PC-9 (cell line): ENCODE results near the gene SLC22A23. TPM values are rescaled to one million over a fixed set of nuclear protein-coding genes. Genes with fewer than 3 reads are reported as not detected.

Source experiments
- BruUV-seq: library from RNA; stranded (reverse); fragments of 400-500 nt; replicated peaks from 2 replicates; lab custom pipeline; 2021; lab: Mats Ljungman, UMichigan
- CTCF ChIA-PET: fragments of 300-600 bp; sonication (Branson Sonifier 250); formaldehyde crosslinking; loops from one replicate; lab custom pipeline; 2022; ENCODE audit warnings: antibody characterized with exemption; lab: Charles Lee
- POLR2A ChIA-PET: fragments of 300-600 bp; sonication (Branson Sonifier 250); formaldehyde crosslinking; loops from one replicate; lab custom pipeline; 2022; ENCODE audit warnings: antibody characterized with exemption; ENCODE audit not compliant: unreplicated experiment; lab: Charles Lee
- DNase-seq, 2 experiments: peaks; one replicate each; pipeline versions ENCODE4 v3.0.0 to v3.0.0-alpha.2; 2015 to 2022; ENCODE audit warnings: mixed read lengths in 1 of 2
- H2AFZ ChIP-seq: fragments of 200-600 bp; sonication (generic); 2 replicates; pipeline ENCODE4 v1.8.1; 2017; ENCODE audit warnings: antibody characterized with exemption
- H3F3A ChIP-seq: fragments of 200-600 bp; sonication (generic); 2 replicates; pipeline ENCODE4 v1.8.1; 2017; ENCODE audit warnings: antibody characterized with exemption, mild to moderate bottlenecking, low read depth; ENCODE audit not compliant: insufficient read depth
- H3K27ac ChIP-seq: fragments of 200-600 bp; sonication (generic); 2 replicates; pipeline ENCODE4 v1.6.1; 2016; ENCODE audit warnings: mixed run types
- H3K27me3 ChIP-seq: fragments of 200-600 bp; sonication (generic); 2 replicates; pipeline ENCODE4 v1.6.1; 2016; ENCODE audit warnings: low read depth, mixed run types; ENCODE audit not compliant: insufficient read depth
- H3K36me3 ChIP-seq: fragments of 200-600 bp; sonication (generic); 2 replicates; pipeline ENCODE4 v1.6.1; 2016; ENCODE audit warnings: low read depth, mixed run types
- H3K4me1 ChIP-seq: fragments of 200-600 bp; sonication (generic); replicated peaks from 2 replicates; pipeline ENCODE4 v1.6.1; 2016; ENCODE audit warnings: mixed run types; ENCODE audit not compliant: insufficient read depth
- H3K4me2 ChIP-seq: fragments of 200-600 bp; sonication (generic); 2 replicates; pipeline ENCODE4 v1.6.1; 2017; ENCODE audit warnings: mixed run types
- H3K4me3 ChIP-seq: fragments of 200-600 bp; sonication (generic); 2 replicates; pipeline ENCODE4 v1.6.1; 2016; ENCODE audit warnings: mixed run types
- H3K79me2 ChIP-seq: fragments of 200-600 bp; sonication (generic); 2 replicates; pipeline ENCODE4 v1.6.1; 2017; ENCODE audit warnings: low read depth, mixed run types
- H3K9me2 ChIP-seq: fragments of 200-600 bp; sonication (generic); 2 replicates; pipeline ENCODE4 v1.8.1; 2017; ENCODE audit warnings: mild to moderate bottlenecking; ENCODE audit not compliant: insufficient read depth
- H3K9me3 ChIP-seq: fragments of 200-600 bp; sonication (generic); 2 replicates; pipeline ENCODE4 v1.8.1; 2016; ENCODE audit warnings: low read depth; ENCODE audit not compliant: insufficient read depth
- H4K20me1 ChIP-seq: fragments of 200-600 bp; sonication (generic); 2 replicates; pipeline ENCODE4 v1.8.1; 2017; ENCODE audit not compliant: insufficient read depth
- EZH2 ChIP-seq: fragments of 200-600 bp; sonication (generic); IDR thresholded peaks from 2 replicates; pipeline ENCODE4 v1.8.0; 2017; ENCODE audit warnings: antibody characterized with exemption, low read depth
- intact Hi-C: fragments of 100-400 bp; cut with micrococcal nuclease; formaldehyde crosslinking; loops from one replicate; pipeline ENCODE4 v1.10.0; 2022; ENCODE audit not compliant: unreplicated experiment
- total RNA-seq: library from RNA; stranded (reverse); gene quantifications from 2 replicates; pipeline ENCODE4 v1.2.3, GENCODE V29; 2021
- TF ChIP-seq, protein P1 (sequence below): fragments of 200-600 bp; sonication (generic); conservative IDR thresholded peaks from 2 replicates; pipeline ENCODE4 v1.6.1; 2017; ENCODE audit warnings: mixed run types, antibody characterized with exemption, mild to moderate bottlenecking, moderate library complexity

Gene SLC22A23
- total RNA-seq, 1 experiment from 2014 or later, result 13.5 TPM

GRCh38 chr6:3233321-3233720, 223.5 kb downstream of the SLC22A23 start:
- Histone ChIP-seq H3K9me3 (no peaks in the 10 kb centered on the region), H3K9me2 (no peaks in the 10 kb centered on the region), H3K36me3 (no peaks in the 10 kb centered on the region), H3F3A (no peaks in the 10 kb centered on the region), H4K20me1 (no peaks in the 10 kb centered on the region), H3K4me3 (no peak overlapping the region), H2AFZ (no peak overlapping the region), H3K4me1 (no peaks in the 10 kb centered on the region), H3K27me3 (no peaks in the 10 kb centered on the region), H3K27ac (no peak overlapping the region), H3K4me2 (no peak overlapping the region), H3K79me2 (no peaks in the 10 kb centered on the region)
- TF ChIP-seq EZH2, result no peak
- TF ChIP-seq, protein P1, sequence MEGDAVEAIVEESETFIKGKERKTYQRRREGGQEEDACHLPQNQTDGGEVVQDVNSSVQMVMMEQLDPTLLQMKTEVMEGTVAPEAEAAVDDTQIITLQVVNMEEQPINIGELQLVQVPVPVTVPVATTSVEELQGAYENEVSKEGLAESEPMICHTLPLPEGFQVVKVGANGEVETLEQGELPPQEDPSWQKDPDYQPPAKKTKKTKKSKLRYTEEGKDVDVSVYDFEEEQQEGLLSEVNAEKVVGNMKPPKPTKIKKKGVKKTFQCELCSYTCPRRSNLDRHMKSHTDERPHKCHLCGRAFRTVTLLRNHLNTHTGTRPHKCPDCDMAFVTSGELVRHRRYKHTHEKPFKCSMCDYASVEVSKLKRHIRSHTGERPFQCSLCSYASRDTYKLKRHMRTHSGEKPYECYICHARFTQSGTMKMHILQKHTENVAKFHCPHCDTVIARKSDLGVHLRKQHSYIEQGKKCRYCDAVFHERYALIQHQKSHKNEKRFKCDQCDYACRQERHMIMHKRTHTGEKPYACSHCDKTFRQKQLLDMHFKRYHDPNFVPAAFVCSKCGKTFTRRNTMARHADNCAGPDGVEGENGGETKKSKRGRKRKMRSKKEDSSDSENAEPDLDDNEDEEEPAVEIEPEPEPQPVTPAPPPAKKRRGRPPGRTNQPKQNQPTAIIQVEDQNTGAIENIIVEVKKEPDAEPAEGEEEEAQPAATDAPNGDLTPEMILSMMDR, result no peak
- intact Hi-C loops, result no loop called here
- ChIA-PET POLR2A (no interaction called here), CTCF (no interaction called here)
- DNase-seq, result no peak
- BruUV-seq, result no TSS peak

DNA sequence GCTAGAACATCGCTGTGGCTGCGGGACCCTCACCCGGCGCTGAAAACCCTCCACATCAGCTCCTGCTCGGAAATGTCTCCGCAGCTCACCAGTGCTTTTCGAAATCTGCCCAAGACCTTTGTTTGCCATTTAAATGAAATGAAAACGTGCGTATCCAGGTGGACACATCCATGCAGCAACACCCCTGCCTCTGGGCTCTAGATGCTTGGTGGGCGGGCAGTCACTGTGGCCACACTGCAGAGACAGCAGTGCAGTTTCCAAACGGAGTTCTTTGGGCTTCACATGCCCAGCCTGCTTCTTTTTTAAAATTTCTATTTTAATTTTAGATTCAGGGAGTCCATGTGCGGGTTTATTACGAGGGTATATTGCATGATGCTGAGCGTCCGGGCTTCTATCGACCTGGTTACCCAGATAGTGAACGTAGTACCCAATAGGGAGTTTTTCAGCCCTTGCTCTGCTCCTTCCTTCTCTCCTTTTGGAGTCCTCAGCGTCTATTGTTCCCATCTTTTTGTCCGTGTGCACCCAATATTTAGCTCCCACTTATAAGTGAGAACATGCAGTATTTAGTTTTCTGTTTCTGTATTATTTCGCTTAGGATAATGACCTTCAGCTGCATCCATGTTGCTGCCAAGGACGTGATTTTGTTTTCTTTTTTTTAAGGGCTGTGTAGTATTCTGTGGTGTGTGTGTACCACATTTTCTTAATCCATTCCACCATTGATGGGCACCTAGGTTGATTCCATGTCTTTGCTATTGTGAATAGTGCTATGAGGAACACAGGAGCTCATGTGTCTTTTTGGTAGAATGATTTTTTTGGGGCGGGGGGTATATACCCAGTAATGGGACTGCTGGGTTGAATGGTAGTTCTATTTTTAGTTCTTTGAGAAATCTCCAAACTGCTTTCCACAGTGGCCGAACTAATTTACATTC, 224.6 kb downstream of the SLC22A23 start:
- Histone ChIP-seq H3K9me3 (no peaks in the 10 kb centered on the region), H2AFZ (no peak overlapping the region), H3K9me2 (no peaks in the 10 kb centered on the region), H4K20me1 (no peaks in the 10 kb centered on the region), H3K36me3 (no peaks in the 10 kb centered on the region), H3K79me2 (no peaks in the 10 kb centered on the region), H3F3A (no peaks in the 10 kb centered on the region), H3K4me3 (no peak overlapping the region), H3K27ac (no peak overlapping the region), H3K4me2 (no peak overlapping the region), H3K27me3 (no peaks in the 10 kb centered on the region), H3K4me1 (no peaks in the 10 kb centered on the region)
- DNase-seq, result no peak
- POLR2A ChIA-PET, result no interaction called here
- intact Hi-C loops, result no loop called here
- TF ChIP-seq EZH2, result no peak
- TF ChIP-seq, protein P1, result no peak
- BruUV-seq, result no TSS peak
- CTCF ChIA-PET, result interaction anchor here (0.6 kb wide), 1 partner anchor 327 kb away, joined by 3 read pairs; no protein-coding TSS in a partner anchor

- no peaks in the 10 kb centered on the region for H4K20me1 ChIP-seq
- H3K4me2 ChIP-seq, result no peak overlapping the region
- 0 out of 2 replicates have a peak, but pooled peaks cover 4% of the 10 kb centered on the region for H3K4me1 ChIP-seq
- no peak overlapping the region for H2AFZ ChIP-seq
- no TSS peak for BruUV-seq
- no peaks in the 10 kb centered on the region for H3K9me3 ChIP-seq
- H3K27ac ChIP-seq, result no peak overlapping the region
- intact Hi-C loops, result no loop called here
- TF ChIP-seq, protein P1, result no peak
- no peak for TF ChIP-seq EZH2
- no peaks in the 10 kb centered on the region for H3F3A ChIP-seq
- H3K27me3 ChIP-seq, result no peaks in the 10 kb centered on the region
- no peaks in the 10 kb centered on the region for H3K36me3 ChIP-seq
- H3K4me3 ChIP-seq, result no peak overlapping the region
- H3K9me2 ChIP-seq, result no peaks in the 10 kb centered on the region
- POLR2A ChIA-PET, result no interaction called here
- peak in 1 of 2 experiments; percentile 16 for DNase-seq
- CTCF ChIA-PET, result interaction anchor here (0.7 kb wide), 1 partner anchor 470 kb away, joined by 4 read pairs; no protein-coding TSS in a partner anchor
- H3K79me2 ChIP-seq, result no peaks in the 10 kb centered on the region
These were observed 225.4 kb downstream of the SLC22A23 start for GRCh38 chr6:3231247-3232016.
